ENCODE data around the gene ETS2. TPM values are rescaled to one million over a fixed set of nuclear protein-coding genes. Genes with fewer than 3 reads are reported as not detected.

ETS2 gene
- total RNA-seq, 1 donor from 2014 or later, result 16.2 TPM

- peaks cover 2% of the 10 kb centered on the region for H3K27me3 Mint-ChIP-seq (ENCODE audit: unreplicated experiment)
- no peaks in the 10 kb centered on the region for H3K36me3 Mint-ChIP-seq (ENCODE audit: unreplicated experiment)
- no peak overlapping the region for H3K4me3 Mint-ChIP-seq (ENCODE audit: unreplicated experiment)
- H3K9me3 Mint-ChIP-seq (ENCODE audit: unreplicated experiment), result no peaks in the 10 kb centered on the region
- no peak overlapping the region for H3K27ac Mint-ChIP-seq (ENCODE audit: unreplicated experiment)
- TF ChIP-seq CTCF (IDR thresholded peaks at IDR 0.05; ENCODE audit: partially characterized antibody, unreplicated experiment), result no peak
- no peak for DNase-seq
- H3K4me1 Mint-ChIP-seq (ENCODE audit: low read depth, unreplicated experiment), result no peaks in the 10 kb centered on the region
Measured at GRCh38 chr21:38853421-38853919, 47.7 kb downstream of the ETS2 start.

GRCh38 chr21:38857152-38857825 lies 51.6 kb downstream of the ETS2 start:
- H3K9me3 Mint-ChIP-seq (ENCODE audit: unreplicated experiment), result no peaks in the 10 kb centered on the region
- no peak for TF ChIP-seq CTCF (IDR thresholded peaks at IDR 0.05; ENCODE audit: partially characterized antibody, unreplicated experiment)
- no peaks in the 10 kb centered on the region for H3K4me1 Mint-ChIP-seq (ENCODE audit: low read depth, unreplicated experiment)
- no peak for DNase-seq
- no peaks in the 10 kb centered on the region for H3K27me3 Mint-ChIP-seq (ENCODE audit: unreplicated experiment)
- H3K36me3 Mint-ChIP-seq (ENCODE audit: unreplicated experiment), result no peaks in the 10 kb centered on the region
- no peak overlapping the region for H3K4me3 Mint-ChIP-seq (ENCODE audit: unreplicated experiment)
- H3K27ac Mint-ChIP-seq (ENCODE audit: unreplicated experiment), result no peak overlapping the region

- H3K27ac Mint-ChIP-seq (ENCODE audit: unreplicated experiment), result no peak overlapping the region
- no peak for TF ChIP-seq CTCF (IDR thresholded peaks at IDR 0.05; ENCODE audit: partially characterized antibody, unreplicated experiment)
- H3K4me1 Mint-ChIP-seq (ENCODE audit: low read depth, unreplicated experiment), result no peaks in the 10 kb centered on the region
- no peaks in the 10 kb centered on the region for H3K9me3 Mint-ChIP-seq (ENCODE audit: unreplicated experiment)
- DNase-seq, result no peak
- H3K4me3 Mint-ChIP-seq (ENCODE audit: unreplicated experiment), result no peak overlapping the region
- no peaks in the 10 kb centered on the region for H3K36me3 Mint-ChIP-seq (ENCODE audit: unreplicated experiment)
- peaks cover 2% of the 10 kb centered on the region for H3K27me3 Mint-ChIP-seq (ENCODE audit: unreplicated experiment)
Measured at GRCh38 chr21:38858026-38858811, 52.5 kb downstream of the ETS2 start.

GRCh38 chr21:38858812-38859205 lies 53.1 kb downstream of the ETS2 start:
- Mint-ChIP-seq H3K27me3 (ENCODE audit: unreplicated experiment) (peaks cover 2% of the 10 kb centered on the region), H3K9me3 (ENCODE audit: unreplicated experiment) (no peaks in the 10 kb centered on the region), H3K4me3 (ENCODE audit: unreplicated experiment) (no peak overlapping the region), H3K36me3 (ENCODE audit: unreplicated experiment) (no peaks in the 10 kb centered on the region), H3K27ac (ENCODE audit: unreplicated experiment) (no peak overlapping the region), H3K4me1 (ENCODE audit: low read depth, unreplicated experiment) (no peaks in the 10 kb centered on the region)
- TF ChIP-seq CTCF (IDR thresholded peaks at IDR 0.05; ENCODE audit: partially characterized antibody, unreplicated experiment), result no peak
- DNase-seq, result no peak

- no peak for TF ChIP-seq CTCF (IDR thresholded peaks at IDR 0.05; ENCODE audit: partially characterized antibody, unreplicated experiment)
- H3K4me3 Mint-ChIP-seq (ENCODE audit: unreplicated experiment), result no peak overlapping the region
- no peaks in the 10 kb centered on the region for H3K4me1 Mint-ChIP-seq (ENCODE audit: low read depth, unreplicated experiment)
- H3K36me3 Mint-ChIP-seq (ENCODE audit: unreplicated experiment), result no peaks in the 10 kb centered on the region
- H3K27me3 Mint-ChIP-seq (ENCODE audit: unreplicated experiment), result peaks cover 2% of the 10 kb centered on the region
- no peak for DNase-seq
- no peak overlapping the region for H3K27ac Mint-ChIP-seq (ENCODE audit: unreplicated experiment)
- peaks cover 3% of the 10 kb centered on the region for H3K9me3 Mint-ChIP-seq (ENCODE audit: unreplicated experiment)
Measured at GRCh38 chr21:38859852-38860251, 54.1 kb downstream of the ETS2 start.

All from glutamatergic neuron (in vitro differentiated cells).